OCI-LY7 (cell line): ENCODE data around the gene ZDHHC11B.

Experiments
- EZH2phosphoT487 ChIP-seq: fragments of 200-600 bp; sonication (generic); IDR thresholded peaks from 2 replicates; pipeline ENCODE4 v1.6.1; 2018; ENCODE audit warnings: low read depth, borderline replicate concordance, mild to moderate bottlenecking, mixed run types, antibody characterized with exemption, low read length, moderate library complexity, mixed read lengths
- TF ChIP-seq, protein P1 (sequence below): fragments of 200-600 bp; sonication (generic); conservative IDR thresholded peaks from 2 replicates; pipeline ENCODE4 v1.5.1; 2014; ENCODE audit warnings: mild to moderate bottlenecking, antibody characterized with exemption, low read length, moderate library complexity, mixed read lengths

- TF ChIP-seq, protein P1, sequence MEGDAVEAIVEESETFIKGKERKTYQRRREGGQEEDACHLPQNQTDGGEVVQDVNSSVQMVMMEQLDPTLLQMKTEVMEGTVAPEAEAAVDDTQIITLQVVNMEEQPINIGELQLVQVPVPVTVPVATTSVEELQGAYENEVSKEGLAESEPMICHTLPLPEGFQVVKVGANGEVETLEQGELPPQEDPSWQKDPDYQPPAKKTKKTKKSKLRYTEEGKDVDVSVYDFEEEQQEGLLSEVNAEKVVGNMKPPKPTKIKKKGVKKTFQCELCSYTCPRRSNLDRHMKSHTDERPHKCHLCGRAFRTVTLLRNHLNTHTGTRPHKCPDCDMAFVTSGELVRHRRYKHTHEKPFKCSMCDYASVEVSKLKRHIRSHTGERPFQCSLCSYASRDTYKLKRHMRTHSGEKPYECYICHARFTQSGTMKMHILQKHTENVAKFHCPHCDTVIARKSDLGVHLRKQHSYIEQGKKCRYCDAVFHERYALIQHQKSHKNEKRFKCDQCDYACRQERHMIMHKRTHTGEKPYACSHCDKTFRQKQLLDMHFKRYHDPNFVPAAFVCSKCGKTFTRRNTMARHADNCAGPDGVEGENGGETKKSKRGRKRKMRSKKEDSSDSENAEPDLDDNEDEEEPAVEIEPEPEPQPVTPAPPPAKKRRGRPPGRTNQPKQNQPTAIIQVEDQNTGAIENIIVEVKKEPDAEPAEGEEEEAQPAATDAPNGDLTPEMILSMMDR: no peak
- no peak for TF ChIP-seq EZH2phosphoT487
Observed at GRCh38 chr5:763397-763796, 21.1 kb downstream of the ZDHHC11B start.
